NCI-H1436 (cell line): ENCODE results near the gene TM7SF3.

ENCODE experiments used
- DNase-seq: peaks from one replicate; lab custom pipeline; 2025; lab: John Stamatoyannopoulos, UW

The TM7SF3 gene

GRCh38 chr12:27014859-27015729 lies 910 bp upstream of the TM7SF3 start:
- DNase-seq: no peak

GRCh38 chr12:27013611-27014084 lies 536 bp downstream of the TM7SF3 start:
- no peak for DNase-seq

GRCh38 chr12:27012982-27013255 lies 1.3 kb downstream of the TM7SF3 start:
- no peak for DNase-seq

GRCh38 chr12:27012239-27012981 lies 1.8 kb downstream of the TM7SF3 start:
- DNase-seq: no peak

GRCh38 chr12:27009881-27010301 lies 4.3 kb downstream of the TM7SF3 start:
- no peak for DNase-seq

- DNase-seq: no peak
These were observed 6.1 kb downstream of the TM7SF3 start for GRCh38 chr12:27008081-27008480.

- no peak for DNase-seq
These were observed 7.3 kb downstream of the TM7SF3 start for GRCh38 chr12:27006797-27007467.

- DNase-seq: no peak
These were observed 8.7 kb downstream of the TM7SF3 start for GRCh38 chr12:27005495-27005894.

GRCh38 chr12:27003421-27004381 lies 10.5 kb downstream of the TM7SF3 start:
- no peak for DNase-seq

GRCh38 chr12:27002141-27002540 lies 12.0 kb downstream of the TM7SF3 start:
- DNase-seq: no peak

- no peak for DNase-seq
These were observed 12.5 kb downstream of the TM7SF3 start for GRCh38 chr12:27001663-27002062.

GRCh38 chr12:27000961-27001360 lies 13.2 kb downstream of the TM7SF3 start:
- DNase-seq: no peak

- DNase-seq: no peak
These were observed 17.2 kb downstream of the TM7SF3 start for GRCh38 chr12:26997003-26997402.

GRCh38 chr12:26995706-26996105 lies 18.5 kb downstream of the TM7SF3 start:
- DNase-seq: no peak

- no peak for DNase-seq
These were observed 20.1 kb downstream of the TM7SF3 start for GRCh38 chr12:26994109-26994508.

GRCh38 chr12:26991826-26992225 lies 22.4 kb downstream of the TM7SF3 start:
- no peak for DNase-seq

- DNase-seq: no peak
These were observed 24.3 kb downstream of the TM7SF3 start for GRCh38 chr12:26989873-26990272.

- DNase-seq: no peak
These were observed 25.5 kb downstream of the TM7SF3 start for GRCh38 chr12:26988703-26989102.

GRCh38 chr12:26987634-26988424 lies 26.4 kb downstream of the TM7SF3 start:
- no peak for DNase-seq

GRCh38 chr12:26982866-26983265 lies 31.3 kb downstream of the TM7SF3 start:
- DNase-seq: no peak

GRCh38 chr12:26979733-26980132 lies 34.5 kb downstream of the TM7SF3 start:
- DNase-seq: no peak
